GM12892 (cell line): ENCODE results near the gene SERTAD2.

ENCODE experiments used
- POLR2A ChIP-seq: IDR thresholded peaks from 2 replicates; pipeline ENCODE4 v1.6.1; 2011; ENCODE audit warnings: low read depth, low read length, control low read depth
- POLR2AphosphoS5 ChIP-seq: IDR thresholded peaks from 2 replicates; pipeline ENCODE4 v1.6.1; 2011; ENCODE audit warnings: low read depth, low read length, control low read depth
- TAF1 ChIP-seq: IDR thresholded peaks from 2 replicates; pipeline ENCODE4 v1.6.1; 2011; ENCODE audit warnings: low read depth, mild to moderate bottlenecking, control low read depth, low read length, borderline replicate concordance

DNA sequence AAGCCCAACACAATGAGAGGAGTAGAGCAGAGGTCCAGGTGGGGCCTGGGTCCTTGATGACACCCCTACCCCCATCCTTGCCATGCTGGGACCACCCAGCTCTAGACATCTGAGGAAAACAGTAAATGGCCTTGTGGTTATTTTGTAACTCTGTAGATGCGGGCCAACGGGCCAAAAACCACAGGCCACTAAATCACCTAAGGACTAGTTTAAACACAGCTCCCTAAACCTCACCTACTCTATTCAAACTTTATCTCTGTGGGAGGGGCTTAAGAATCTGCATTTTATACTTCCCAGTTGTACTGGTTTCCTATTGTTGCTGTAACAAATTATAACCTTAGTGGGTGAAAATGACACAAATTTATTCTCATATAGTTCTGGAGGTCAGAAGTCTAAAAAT lies 19.0 kb upstream of the SERTAD2 start:
- TF ChIP-seq POLR2AphosphoS5 (no peak), POLR2A (no peak), TAF1 (no peak)
